ENCODE measurements around the gene TAB3.

Gene TAB3

DNA sequence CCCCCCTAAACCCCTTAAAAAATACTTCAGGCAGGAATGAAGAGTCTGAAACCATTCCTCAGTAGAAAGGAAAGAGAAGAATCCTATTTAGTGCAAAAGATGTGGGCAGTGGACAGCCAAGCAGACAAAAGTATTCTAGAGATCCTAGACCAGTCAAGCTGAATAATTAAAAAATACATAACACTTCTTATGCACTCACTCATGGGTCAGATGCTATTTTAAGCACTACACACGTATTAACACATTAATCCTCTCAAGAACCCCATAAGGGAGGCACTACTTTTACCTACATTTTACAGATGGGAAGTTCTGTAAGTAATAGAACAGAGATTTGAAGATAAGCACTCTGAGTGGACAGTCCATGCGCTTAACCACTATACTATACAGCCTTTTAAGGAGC, 5.9 kb downstream of the TAB3 start:
- peak; percentile 26 to 79 for DNase-seq

DNA sequence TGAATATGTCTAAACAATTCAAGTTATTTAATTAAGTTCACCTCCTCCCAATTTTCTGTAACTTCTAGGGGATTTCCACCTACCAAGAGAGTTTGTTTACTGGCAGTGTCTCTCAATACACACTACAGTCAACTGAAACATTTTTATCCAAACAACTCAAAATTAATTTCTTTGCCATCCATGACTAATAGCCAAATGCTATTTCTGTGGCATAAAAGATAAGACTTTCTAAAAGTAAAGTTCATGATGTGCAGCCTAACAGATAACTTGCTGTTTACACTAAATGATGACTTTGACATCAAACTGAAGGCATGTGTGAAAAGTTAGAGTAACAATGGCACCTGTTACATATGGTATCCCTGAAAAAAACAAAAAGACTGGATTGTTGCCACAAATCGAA, 7.3 kb downstream of the TAB3 start:
- no peak for DNase-seq

DNA sequence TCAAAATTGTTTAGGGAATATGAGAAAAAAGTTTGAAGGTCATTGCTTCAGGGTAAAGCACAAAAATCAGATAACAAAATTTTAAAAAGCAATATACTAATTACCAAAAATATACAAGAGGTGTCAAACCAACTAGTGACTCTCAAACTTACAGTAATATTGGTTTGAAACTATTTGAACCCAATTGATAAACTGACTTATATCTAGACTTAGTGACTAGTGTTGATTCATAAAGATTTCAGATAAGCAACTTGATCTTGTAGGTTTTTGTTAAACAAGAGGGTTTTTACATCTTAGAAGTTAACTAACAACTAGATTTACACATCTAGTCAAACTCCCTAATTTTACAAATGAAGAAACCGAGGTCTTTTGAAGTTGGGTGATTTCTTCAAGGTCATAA, 7.7 kb downstream of the TAB3 start:
- no peak for DNase-seq

DNA sequence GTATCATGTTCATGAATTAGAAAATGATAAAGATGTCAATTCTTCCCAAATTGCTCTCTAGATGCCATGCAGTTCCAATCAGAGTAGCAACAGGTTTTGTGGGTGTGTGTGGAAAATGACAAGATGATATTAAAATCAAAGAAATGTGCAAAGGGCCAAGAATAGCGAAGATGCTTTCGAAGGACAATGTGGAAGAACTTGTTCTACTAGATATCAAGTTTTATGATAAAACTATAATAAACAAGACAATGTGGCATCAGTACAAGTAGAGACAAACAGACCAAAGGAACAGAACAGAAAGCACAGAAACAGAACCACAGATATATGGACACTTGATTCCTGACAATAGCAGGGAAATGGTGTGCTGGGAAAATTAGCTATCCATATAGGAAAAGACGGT, 9.0 kb downstream of the TAB3 start:
- DNase-seq: no peak

DNA sequence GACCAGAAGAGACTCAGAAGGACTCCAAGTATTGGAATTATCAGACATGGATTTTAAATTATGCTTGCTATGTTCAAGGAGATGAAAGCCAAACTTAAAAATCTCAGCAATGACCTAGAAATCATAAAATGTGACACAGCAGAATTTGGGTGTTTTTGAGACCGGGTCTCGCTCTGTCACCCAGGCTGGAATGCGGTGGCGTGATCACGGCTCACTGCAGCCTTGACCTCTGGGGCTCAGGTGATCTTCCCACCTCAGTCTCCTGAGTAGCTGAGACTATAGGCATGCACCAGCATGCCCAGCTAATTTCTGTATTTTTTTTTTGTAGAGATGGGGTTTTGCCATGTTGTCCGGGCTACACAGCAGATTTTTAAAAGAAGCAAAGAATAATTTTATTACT, 12.7 kb downstream of the TAB3 start:
- no peak for DNase-seq

DNA sequence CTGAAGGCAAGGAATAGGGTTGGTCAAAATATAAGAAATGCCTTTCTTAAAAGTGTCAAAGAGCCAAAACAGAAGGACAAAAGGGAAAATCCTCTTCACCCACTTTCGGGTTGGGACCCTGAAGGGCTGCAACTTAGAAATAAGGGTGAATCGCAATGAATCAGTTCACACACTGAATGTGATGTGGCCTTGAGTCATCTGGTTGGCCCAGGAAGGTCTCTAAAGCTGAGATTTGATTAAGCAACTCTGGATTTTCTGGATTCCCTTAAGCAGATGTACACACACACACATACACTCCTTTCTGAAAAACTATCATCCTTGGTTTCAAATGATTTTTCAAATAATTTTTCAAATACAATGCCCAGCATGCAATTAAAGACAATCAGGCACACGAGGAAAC, 13.1 kb downstream of the TAB3 start:
- DNase-seq: no peak

DNA sequence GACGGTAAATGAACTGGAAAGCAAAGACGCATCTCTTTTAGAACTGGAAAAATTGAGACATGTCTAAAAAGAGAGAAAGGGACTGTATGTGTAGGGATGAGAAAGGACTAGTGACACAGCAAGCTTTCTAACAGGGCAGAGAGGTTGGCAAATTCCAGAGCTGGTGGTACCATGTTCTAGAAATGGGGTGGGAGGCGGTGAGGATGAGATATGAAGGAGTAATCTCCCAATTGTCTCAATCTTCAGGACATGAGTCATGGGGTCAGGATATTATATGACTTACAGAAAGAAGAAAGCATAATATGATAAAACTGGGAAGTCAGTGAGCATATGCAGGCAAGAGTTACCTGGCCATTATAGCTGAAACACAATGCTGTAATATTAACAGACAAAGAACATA, 14.2 kb downstream of the TAB3 start:
- DNase-seq: no peak

DNA sequence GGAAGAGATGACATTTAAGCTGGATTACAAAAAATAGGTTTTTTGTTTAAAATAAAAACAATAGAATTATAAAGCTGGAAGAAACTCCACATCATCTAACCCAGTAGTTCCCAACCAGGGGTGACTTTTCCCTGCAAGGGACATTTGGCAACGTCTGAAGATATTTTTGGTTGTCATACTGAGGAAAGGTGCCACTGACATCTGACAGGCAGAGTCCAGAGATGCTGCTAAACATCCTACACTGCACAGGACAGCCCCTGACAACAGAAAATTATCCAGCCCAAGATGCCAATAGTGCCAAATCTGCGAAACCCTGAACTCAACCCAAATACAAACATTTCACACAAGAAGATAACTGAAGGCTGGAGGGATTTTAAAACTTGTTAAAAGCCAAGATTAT, 18.5 kb downstream of the TAB3 start:
- no peak for DNase-seq

DNA sequence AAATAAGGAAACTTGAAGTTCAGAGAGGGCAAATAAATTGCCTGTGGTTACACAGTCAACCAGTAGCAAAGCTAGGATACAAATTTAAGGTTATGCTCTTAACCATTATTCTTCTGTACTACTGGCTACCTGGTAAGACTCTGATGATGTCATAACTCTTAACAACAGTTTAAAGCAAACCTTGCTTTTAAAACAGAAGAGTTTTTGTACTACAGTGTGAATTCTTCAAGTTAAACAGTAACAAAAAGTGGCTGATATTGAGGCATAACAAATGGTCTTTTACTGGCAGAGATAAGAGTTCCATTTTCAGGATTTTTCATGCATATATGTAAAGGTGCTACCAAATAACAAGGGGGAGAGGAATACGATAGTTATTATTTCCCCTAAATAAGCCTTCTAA, 23.4 kb downstream of the TAB3 start:
- DNase-seq: no peak

DNA sequence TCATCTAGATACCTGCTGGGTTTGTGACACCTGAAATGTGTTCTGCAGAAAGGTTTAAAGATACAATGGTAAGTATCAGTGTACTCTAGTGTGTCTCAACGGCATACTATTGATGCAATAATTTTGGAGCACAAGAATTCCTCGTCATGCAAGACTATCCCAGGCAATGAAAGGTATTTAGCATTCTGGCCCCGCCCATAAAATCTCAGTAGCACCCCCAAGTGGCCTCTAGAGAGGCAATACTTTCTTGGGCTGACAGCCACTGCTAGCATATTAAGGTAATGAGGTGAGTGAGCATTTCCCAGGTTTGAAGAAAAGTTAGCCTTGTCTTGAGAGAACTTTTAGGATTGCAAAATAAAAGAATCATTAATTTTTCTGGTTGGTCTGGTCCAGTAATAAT, 24.0 kb downstream of the TAB3 start:
- peak in 1 of 2 experiments; percentile 2 for DNase-seq

DNA sequence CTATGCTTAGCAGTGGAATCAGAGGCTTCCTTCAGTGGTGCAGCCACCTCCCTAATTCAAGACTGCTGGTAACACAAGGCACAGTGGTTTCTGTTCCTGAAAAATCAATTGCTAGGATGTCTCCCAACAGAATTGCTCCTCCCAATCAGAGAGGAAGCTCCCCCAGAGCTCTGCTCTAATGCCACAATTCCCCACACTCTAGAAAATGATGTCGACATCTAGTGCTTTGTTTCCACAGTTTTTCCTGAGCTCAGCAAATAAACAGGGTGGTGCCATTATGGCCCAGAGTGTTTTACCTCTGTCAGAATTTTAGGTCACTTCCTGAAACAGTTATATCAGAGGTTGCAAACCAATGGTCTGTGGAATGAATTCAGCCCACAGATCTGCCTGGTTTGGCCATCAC, 24.7 kb downstream of the TAB3 start:
- DNase-seq: no peak

DNA sequence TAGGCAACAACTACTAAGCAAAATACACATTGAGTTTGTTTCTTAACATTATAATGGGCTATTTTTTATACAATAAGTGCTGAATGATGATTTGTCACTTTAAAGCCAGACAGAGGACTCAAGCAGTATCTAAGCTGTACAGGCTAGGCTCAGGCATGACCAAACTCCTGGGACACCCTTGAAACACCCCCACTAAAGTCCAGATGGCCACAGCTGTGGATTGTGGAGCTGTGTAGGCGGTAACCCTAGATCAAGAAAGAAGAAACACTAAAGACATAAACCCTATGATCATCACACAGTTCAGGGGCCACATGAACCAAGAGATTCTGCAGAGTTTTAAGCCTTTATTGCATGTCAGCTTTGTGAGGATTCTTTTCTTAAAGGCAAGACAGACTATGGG, 25.1 kb downstream of the TAB3 start:
- DNase-seq: no peak

DNA sequence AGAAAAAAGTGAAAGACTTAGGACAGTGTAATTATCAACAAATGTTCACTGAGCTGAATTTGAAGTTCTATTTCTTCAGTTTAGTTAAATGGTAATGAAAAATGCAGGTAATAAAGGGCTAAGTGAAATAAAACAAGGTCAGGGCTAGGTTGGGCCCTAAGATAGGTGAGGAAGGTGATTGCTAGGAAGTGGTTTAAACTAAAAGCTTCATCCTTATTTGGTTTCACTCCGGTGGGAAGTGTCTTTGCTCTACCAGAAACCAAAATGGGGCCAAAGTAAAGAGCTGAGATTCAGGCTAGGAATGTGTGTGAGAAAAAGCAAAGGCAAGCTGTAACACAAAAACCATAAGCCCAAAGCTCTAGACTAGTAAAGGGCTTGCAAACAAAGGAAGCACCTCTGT, 31.0 kb downstream of the TAB3 start:
- DNase-seq: no peak

DNA sequence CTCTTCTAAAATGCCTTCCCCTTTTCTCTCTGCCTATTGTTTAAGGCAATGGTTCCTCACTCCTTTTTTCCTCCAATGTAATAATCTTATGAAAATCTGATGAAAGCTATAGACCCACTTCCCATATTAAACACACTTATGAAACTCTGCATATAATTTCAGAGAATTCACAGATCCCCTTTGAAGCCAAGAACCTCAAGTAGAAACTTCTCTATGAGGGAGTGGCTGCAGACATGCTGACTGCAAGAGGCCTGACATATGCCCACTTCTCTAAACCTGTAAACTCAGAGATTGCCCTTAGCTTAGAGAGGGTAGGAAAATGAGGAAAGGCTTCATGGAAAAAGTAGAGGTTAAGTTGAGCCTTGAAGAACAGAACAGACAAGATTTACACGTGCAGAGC, 37.6 kb downstream of the TAB3 start:
- DNase-seq: no peak

DNA sequence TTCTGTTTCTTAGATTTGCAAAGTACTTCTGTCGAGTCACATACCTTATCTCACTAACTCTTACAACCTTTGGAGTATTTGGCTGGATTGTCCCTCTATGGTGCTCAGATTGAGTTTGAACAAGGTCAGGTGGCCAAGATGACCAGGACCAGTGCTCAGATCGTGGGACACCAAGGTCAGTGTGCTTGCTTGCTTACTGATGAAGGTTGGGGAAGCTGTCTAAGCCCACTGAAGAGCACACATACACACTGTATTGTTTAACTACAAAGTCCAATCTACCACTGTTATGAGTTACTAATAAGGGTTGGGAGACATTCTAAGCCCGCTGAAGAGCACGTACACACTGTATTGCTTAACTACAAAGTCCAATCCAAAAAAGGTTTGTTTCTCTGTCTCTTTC, 53.7 kb downstream of the TAB3 start:
- no peak for DNase-seq

DNA sequence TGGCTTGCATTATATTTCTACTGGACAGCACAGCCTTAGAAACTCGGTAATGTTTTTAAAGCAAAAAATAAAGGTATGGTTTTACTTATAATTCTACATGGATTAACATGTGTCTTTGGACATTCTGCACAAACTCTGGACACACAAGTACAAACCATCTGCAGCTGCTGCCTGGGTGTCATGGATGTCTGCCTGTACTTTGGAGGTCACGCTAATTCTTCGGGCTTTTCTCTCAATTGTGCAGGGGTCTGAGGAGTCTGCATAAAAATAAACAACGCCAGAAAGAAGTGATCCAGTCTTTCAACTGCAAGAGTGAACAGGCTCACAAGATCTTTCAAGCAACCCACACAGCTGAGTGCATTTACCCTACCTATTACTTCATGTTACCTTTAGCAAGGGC, 55.2 kb downstream of the TAB3 start:
- no peak for DNase-seq

DNA sequence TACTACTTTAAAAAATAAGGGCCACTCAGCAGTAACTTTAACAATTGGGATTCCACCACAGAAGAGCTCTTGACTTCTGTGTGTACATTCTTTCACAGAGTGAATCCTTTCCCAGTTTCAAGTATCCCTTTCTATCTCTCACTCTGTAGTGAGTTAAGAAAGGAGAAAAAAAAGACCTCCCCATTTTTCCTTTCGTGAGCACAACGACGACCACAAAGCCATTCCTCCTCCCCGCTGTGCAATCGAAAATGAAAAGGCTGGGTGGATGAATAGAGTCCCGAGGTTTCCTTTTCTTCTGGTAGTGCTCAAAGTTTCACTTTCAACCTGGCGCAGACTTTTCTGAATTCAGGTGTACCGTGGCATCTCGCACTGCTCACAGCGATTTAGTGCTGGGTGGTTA, 58.0 kb downstream of the TAB3 start:
- no peak for DNase-seq

DNA sequence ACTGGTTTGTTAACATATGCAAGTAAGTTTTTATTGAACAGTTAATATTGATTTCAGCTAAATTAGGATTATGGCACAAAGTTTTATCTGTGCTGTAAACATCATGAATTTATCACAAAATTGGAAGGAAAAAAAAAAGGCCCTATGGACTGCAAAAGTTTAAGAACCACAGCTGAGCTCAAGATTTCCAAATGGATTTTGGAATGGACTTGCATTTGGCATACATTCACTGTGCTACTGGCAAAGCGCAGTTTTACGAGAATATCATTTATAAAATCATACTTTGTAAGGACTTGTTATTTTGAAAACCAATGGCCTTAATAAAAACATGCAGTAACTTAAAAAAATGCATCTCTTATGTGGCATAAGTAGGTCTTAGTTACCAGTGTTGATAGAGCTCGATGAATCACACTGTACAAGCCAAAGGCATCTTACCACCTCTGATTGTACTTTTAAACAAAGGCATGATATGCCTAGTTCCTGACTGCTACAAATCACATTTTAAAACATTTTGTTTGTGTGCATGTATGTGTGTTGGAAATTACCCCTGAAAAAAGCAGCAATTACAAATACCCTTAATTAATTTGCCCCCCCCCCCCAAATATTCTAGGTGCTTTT, 58.6 kb downstream of the TAB3 start:
- DNase-seq: no peak

DNA sequence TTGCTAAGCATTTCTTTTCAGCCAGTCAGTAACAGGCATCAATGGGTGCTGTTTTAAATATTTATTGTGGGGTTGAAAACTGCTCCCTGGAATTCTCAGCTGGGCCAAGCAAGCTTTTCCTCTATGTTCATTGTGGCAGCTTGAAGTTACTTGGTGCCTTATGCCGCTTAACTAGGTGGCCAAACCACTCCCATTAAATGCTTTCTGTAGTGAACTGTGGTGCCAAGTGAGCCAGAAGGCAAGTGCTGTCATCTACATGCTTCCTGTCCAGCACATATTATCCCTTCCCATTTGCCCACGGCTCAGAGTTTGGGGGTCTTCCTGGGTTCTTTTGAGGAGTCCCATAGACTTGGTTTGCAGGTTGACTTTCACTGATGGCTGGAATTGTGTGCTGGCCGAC, 64.8 kb downstream of the TAB3 start:
- no peak for DNase-seq

DNA sequence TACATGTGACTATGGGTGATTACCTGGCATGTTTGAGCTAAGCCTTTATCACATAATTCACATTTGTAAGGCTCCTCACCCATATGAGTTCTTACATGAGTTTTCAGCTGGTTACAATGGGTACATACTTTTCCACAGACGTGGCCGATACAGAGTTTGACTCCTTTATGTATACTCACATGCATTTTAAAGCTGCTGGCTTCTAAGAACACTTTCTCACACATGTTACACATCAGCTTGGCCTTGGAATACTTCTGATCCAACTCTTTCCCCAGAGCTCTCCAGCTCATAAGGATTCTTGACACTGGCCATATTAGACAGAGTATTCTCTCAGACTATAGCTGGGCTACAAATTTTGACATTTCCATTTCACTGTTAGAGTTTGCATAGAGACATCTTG, 66.3 kb downstream of the TAB3 start:
- no peak for DNase-seq

DNA sequence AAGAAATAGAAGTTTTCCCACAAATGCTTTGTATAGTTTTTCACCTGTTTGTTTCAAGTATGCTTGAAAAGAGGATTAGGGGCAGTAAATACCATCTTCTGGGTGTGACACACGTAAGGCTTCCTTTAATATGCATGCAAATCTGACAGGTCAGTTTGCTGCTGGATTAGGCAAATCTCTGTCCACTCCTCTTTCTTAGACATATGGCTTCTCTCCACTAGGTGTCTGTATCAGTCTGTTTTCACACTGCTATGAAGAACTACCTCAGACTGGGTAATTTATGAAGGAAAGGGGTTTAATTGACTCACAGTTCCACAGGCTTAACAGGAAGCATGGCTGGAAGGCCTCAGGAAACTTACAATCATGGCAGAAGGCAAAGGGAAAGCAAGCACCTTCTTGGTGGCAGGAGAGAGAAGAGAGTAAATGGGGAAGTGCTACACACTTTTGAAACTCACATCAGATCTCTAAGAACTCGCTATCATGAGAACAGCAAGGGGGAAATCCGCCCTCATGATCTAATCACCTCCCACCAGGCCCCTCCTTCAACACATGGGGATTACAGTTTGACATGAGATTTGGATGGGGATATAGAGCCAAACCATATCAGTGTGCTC, 66.9 kb downstream of the TAB3 start:
- DNase-seq: peak; percentile 11 to 63

DNA sequence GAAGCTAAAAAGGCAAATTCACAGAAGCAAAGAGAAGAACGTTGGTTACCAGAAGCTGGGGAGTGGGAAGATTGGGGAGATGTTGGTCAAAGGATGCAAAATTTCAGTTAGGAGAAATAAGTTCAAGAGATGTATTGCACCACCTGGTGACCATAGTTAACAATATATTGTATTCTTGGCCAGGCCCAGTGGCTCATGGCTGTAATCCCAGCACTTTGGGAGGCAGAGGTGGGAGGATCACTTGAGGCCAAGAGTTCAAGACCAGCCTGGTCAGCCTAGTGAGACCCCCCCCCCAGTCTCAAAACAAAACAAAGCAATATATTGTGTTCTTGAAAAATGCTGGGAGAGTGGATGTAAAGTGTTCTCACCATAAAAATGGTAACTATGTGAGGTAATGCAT, 67.9 kb downstream of the TAB3 start:
- peak in 1 of 2 experiments; percentile 10 for DNase-seq

DNA sequence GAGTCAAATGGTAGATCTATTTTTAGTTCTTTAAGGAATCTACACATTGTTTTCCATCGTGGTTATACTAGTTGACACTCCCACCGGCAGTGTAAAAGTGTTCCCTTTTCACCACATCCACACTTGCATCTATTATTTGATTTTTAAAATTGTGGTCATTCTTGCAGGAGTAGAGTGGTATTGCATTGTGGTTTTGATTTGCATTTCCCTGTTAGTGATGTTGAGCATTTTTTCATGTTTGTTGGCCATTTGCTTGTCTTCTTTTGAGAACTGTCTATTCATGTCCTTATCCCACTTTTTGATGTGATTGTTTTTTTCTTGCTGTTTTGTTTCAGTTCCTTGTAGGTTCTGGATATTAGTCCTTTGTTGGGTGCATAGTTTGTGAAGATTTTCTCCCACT, 70.0 kb downstream of the TAB3 start:
- DNase-seq: no peak

DNA sequence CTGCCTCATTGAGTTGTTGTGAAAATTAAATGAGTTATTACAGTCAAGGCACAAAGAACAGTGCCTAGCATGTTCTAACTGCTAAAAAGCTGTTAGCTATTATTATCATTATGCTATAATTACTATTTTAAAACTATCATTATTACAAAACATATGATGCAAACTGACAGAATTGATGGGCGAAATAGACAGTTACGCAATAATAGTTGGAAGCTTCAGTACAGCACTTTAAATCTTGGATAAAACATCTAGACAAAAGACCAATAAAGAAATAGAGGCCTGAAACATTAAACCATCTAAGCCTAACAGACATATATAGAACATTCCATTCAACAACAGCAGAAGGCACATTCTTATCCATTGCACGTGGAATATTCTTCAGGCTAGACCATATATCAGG, 73.0 kb downstream of the TAB3 start:
- no peak for DNase-seq

DNA sequence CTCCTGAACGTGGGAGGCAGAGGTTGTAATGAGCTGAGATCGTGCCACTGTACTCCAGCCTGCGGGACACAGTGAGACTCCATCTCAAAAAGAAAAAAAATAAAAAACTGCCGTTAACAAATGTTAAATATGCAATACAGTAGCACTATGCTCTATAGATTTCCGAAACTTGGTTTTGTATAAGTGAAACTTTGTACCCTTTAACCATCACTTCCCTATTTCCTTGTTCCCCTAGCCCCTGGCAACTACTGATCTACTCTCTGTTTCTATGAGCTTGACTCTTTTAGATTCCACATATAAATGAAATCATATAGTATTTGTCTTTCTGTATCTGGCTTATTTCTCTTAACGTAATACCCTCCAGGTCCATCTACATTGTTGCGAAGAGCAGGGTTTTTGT, 74.1 kb downstream of the TAB3 start:
- no peak for DNase-seq

DNA sequence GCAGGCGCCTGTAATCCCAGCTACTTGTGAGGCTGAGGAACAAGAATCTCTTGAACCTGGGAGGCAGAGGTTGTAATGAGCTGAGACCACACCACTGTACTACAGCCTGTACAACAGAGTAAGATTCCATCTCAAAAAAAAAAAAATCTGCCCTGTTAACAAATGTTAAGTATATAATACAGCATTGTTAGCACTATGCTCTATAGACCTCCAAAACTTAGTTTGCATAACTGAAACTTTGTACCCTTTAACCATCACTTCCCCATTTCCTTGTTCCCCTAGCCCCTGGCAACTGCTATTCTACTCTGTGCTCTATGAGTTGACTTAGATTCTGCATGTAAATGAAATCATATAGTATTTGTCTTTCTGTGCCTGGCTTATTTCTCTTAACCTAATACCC, 76.7 kb downstream of the TAB3 start:
- no peak for DNase-seq
